ENCODE results near the gene UBL3.

GRCh38 chr13:29763436-29764180, 86.8 kb downstream of the UBL3 start:
- TF ChIP-seq CTCF (conservative IDR thresholded peaks at IDR 0.05; ENCODE audit: low read depth, low read length) (no peak), EZH2phosphoT487 (IDR thresholded peaks at IDR 0.05; ENCODE audit: borderline replicate concordance, low read length) (no peak), EZH2 (IDR thresholded peaks at IDR 0.05; ENCODE audit: low read length, unreplicated experiment) (no peak)

Measured in PC-3 (cell line).